Lung (tissue), 12 donors: ENCODE results near the gene AGRN. TPM values are rescaled to one million over a fixed set of nuclear protein-coding genes. Genes with fewer than 3 reads are reported as not detected.
"Not testable (repeated sequence)": the region's sequence is repeated elsewhere in the genome, so short reads cannot be mapped to it uniquely, and the experiment has no call there.

Experiments
- ATAC-seq: fragments of 200-7000 bp; cut with Tn5 transposase; one replicate; pipeline ENCODE4 v1.9.1; 2020; ENCODE audit warnings: moderate number of reproducible peaks; ENCODE audit not compliant: insufficient read depth, low FRiP score
- DNase-seq, 3 donors: peaks; one replicate each; pipeline ENCODE4 v3.0.0-alpha.2; 2013 to 2017
- H3K27ac ChIP-seq, 2 donors: one replicate each; pipeline ENCODE4 v1.5.1; 2013; ENCODE audit warnings: mild to moderate bottlenecking in 2 of 2, moderate library complexity in 2 of 2, control low read depth in 1 of 2, inconsistent platforms in 1 of 2, low read depth in 1 of 2, low read length in 1 of 2
- H3K27me3 ChIP-seq, 3 donors: one replicate each; pipeline ENCODE4 v1.5.1; 2013; ENCODE audit warnings: low read length in 2 of 3; ENCODE audit not compliant: control insufficient read depth in 3 of 3, insufficient read depth in 3 of 3
- H3K36me3 ChIP-seq, 4 donors: one replicate each; pipeline ENCODE4 v1.5.1; 2013; ENCODE audit warnings: low read length in 4 of 4, mild to moderate bottlenecking in 1 of 4, moderate library complexity in 1 of 4; ENCODE audit not compliant: control insufficient read depth in 4 of 4, insufficient read depth in 4 of 4
- H3K4me1 ChIP-seq, 5 donors: one replicate each; pipeline ENCODE4 v1.5.1; 2013; ENCODE audit warnings: low read length in 5 of 5, mild to moderate bottlenecking in 2 of 5, moderate library complexity in 1 of 5; ENCODE audit not compliant: control insufficient read depth in 5 of 5, insufficient read depth in 5 of 5
- H3K4me3 ChIP-seq: one replicate; pipeline ENCODE4 v1.5.1; 2013; ENCODE audit warnings: mild to moderate bottlenecking, control low read depth, moderate library complexity
- H3K9ac ChIP-seq, 2 donors: one replicate each; pipeline ENCODE4 v1.5.1; 2013; ENCODE audit warnings: low read length in 2 of 2, control low read depth in 1 of 2; ENCODE audit not compliant: insufficient read depth in 1 of 2
- H3K9me3 ChIP-seq, 4 donors: one replicate each; pipeline ENCODE4 v1.5.1; 2013; ENCODE audit warnings: low read length in 3 of 4, mild to moderate bottlenecking in 1 of 4, moderate library complexity in 1 of 4; ENCODE audit not compliant: control insufficient read depth in 4 of 4, insufficient read depth in 3 of 4
- CTCF ChIP-seq: IDR thresholded peaks from 2 replicates; pipeline ENCODE4 v1.5.1; 2012; ENCODE audit warnings: mild to moderate bottlenecking; ENCODE audit errors: control extremely low read depth, extremely low read depth
- WGBS, 2 donors: extraction: QIAGEN DNeasy Blood & Tissue Kit; methylation state at CpG; one replicate each; pipeline ENCODE4 v1.1.7; 2013; 5-methylcytosine and 5-hydroxymethylcytosine counted together
- polyA plus RNA-seq, 2 donors: library from polyadenylated mRNA; stranded (reverse); fragments of 200-250 nt; gene quantifications; one replicate each; pipeline ENCODE4 v1.2.1, GENCODE V29; 2013
- total RNA-seq, 2 donors: library from RNA; depleted of rRNA in 1 of 2; stranded (reverse); fragments of >200 nt in 1 of 2; gene quantifications; one replicate each; pipeline ENCODE4 v1.2.1, GENCODE V29; 2014 to 2021
- donor health status: control.
- donor health status: control.
- donor health status: Bipolar disorder and iron deficiency.
- donor health status: healthy.
- donor health status: DM: yes; HTN: yes; CAD: no.

Gene AGRN
- total and polyA plus RNA-seq, 4 donors = 30.7 to 124 (median 85.2) TPM

GRCh38 chr1:992362-992761, 27.6 kb upstream of the AGRN start:
- no peak overlapping the region for H3K4me3 ChIP-seq
- H3K36me3 ChIP-seq = no peaks in the 10 kb centered on the region
- ATAC-seq (no peak), DNase-seq (no peak)
- peaks cover 0 to 5% (median 0%) of the 10 kb centered on the region in 5 donors for H3K4me1 ChIP-seq
- 85 to 91% methylated on average over 7 of the region's 7 CpGs for WGBS, 2 donors
- no peak for TF ChIP-seq CTCF
- H3K27me3 ChIP-seq = peaks cover 0 to 5% (median 0%) of the 10 kb centered on the region in 3 donors
- H3K27ac ChIP-seq = no peak overlapping the region
- peaks cover 0 to 8% (median 3%) of the 10 kb centered on the region in 4 donors for H3K9me3 ChIP-seq
- H3K9ac ChIP-seq = no peak overlapping the region

- Histone ChIP-seq H3K9ac (no peak overlapping the region), H3K4me1 (peaks cover 0 to 9% (median 5%) of the 10 kb centered on the region in 5 donors), H3K4me3 (no peak overlapping the region), H3K27ac (no peak overlapping the region), H3K9me3 (peaks cover 0 to 8% (median 3%) of the 10 kb centered on the region in 4 donors), H3K27me3 (peaks cover 0 to 12% (median 0%) of the 10 kb centered on the region in 3 donors), H3K36me3 (no peaks in the 10 kb centered on the region)
- no peak for ATAC-seq
- DNase-seq = no peak
- TF ChIP-seq CTCF = no peak
- WGBS, 2 donors = 71 to 75% methylated on average over 15 of the region's 15 CpGs
Observed at GRCh38 chr1:993379-993995, 26.4 kb upstream of the AGRN start.

GRCh38 chr1:994546-994945, 25.4 kb upstream of the AGRN start:
- H3K27ac ChIP-seq, DNase-seq, H3K9me3 ChIP-seq, H3K36me3 ChIP-seq, H3K9ac ChIP-seq, ATAC-seq, H3K4me3 ChIP-seq: not testable (repeated sequence)
- Histone ChIP-seq H3K4me1 (peaks cover 0 to 14% (median 7%) of the 10 kb centered on the region in 5 donors), H3K27me3 (peaks cover 0 to 12% (median 0%) of the 10 kb centered on the region in 3 donors)
- 86 to 89% methylated on average over 6 of the region's 6 CpGs for WGBS, 2 donors

- ATAC-seq (no peak), DNase-seq (no peak)
- no peak for TF ChIP-seq CTCF
- Histone ChIP-seq H3K27ac (no peak overlapping the region), H3K9me3 (peaks cover 0 to 6% (median 3%) of the 10 kb centered on the region in 4 donors), H3K4me3 (no peak overlapping the region), H3K36me3 (no peaks in the 10 kb centered on the region), H3K9ac (no peak overlapping the region), H3K4me1 (peaks cover 0 to 15% (median 7%) of the 10 kb centered on the region in 5 donors), H3K27me3 (peaks cover 0 to 12% (median 0%) of the 10 kb centered on the region in 3 donors)
- WGBS, 2 donors = 28 to 32% methylated on average over 29 to 30 of the region's 30 CpGs
Observed at GRCh38 chr1:995665-996633, 24.0 kb upstream of the AGRN start.
